Nephron progenitor cell (in vitro differentiated cells): ENCODE measurements around the gene RPS6KA4.

Experiments used
- DNase-seq: peaks from one replicate; pipeline ENCODE4 v3.0.0; 2021
- H3K27ac Mint-ChIP-seq: 2 replicates; pipeline ENCODE4 v1.8.0; 2021; ENCODE audit warnings: mild to moderate bottlenecking, moderate library complexity, mixed read lengths
- H3K27me3 Mint-ChIP-seq: 2 replicates; pipeline ENCODE4 v1.8.0; 2021; ENCODE audit warnings: mild to moderate bottlenecking, low read depth, mixed read lengths; ENCODE audit not compliant: poor library complexity
- H3K36me3 Mint-ChIP-seq: 2 replicates; pipeline ENCODE4 v1.8.0; 2021; ENCODE audit warnings: low read depth, mixed read lengths
- H3K4me1 Mint-ChIP-seq: 2 replicates; pipeline ENCODE4 v1.8.0; 2021; ENCODE audit warnings: mixed read lengths
- H3K4me3 Mint-ChIP-seq: 2 replicates; pipeline ENCODE4 v1.8.0; 2021; ENCODE audit warnings: mild to moderate bottlenecking, moderate library complexity, mixed read lengths
- H3K9me3 Mint-ChIP-seq: 2 replicates; pipeline ENCODE4 v1.8.0; 2021; ENCODE audit warnings: mild to moderate bottlenecking, moderate library complexity, mixed read lengths
- CTCF ChIP-seq: fragments of 200-600 bp; sonication (generic); IDR thresholded peaks from 2 replicates; pipeline ENCODE4 v1.5.0; 2021; ENCODE audit warnings: antibody characterized with exemption

RPS6KA4 gene

GRCh38 chr11:64372802-64373597 is 14.0 kb downstream of the RPS6KA4 start:
- Mint-ChIP-seq H3K4me1 (peaks cover 13% of the 10 kb centered on the region), H3K27me3 (peaks cover 8% of the 10 kb centered on the region), H3K4me3 (no peak overlapping the region), H3K9me3 (no peaks in the 10 kb centered on the region), H3K27ac (no peak overlapping the region), H3K36me3 (peaks cover 13% of the 10 kb centered on the region)
- TF ChIP-seq CTCF, result no peak
- no peak for DNase-seq

- Mint-ChIP-seq H3K36me3 (peaks cover 13% of the 10 kb centered on the region), H3K27ac (no peak overlapping the region), H3K4me3 (no peak overlapping the region), H3K27me3 (peaks cover 8% of the 10 kb centered on the region), H3K9me3 (no peaks in the 10 kb centered on the region), H3K4me1 (peaks cover 13% of the 10 kb centered on the region)
- no peak for DNase-seq
- TF ChIP-seq CTCF, result no peak
Measured at GRCh38 chr11:64373598-64373974, 14.6 kb downstream of the RPS6KA4 start.

GRCh38 chr11:64376071-64376470 is 17.1 kb downstream of the RPS6KA4 start:
- H3K27ac Mint-ChIP-seq, result no peak overlapping the region
- H3K4me3 Mint-ChIP-seq, result no peak overlapping the region
- peaks cover 8% of the 10 kb centered on the region for H3K27me3 Mint-ChIP-seq
- no peaks in the 10 kb centered on the region for H3K9me3 Mint-ChIP-seq
- TF ChIP-seq CTCF, result no peak
- DNase-seq, result no peak
- no peaks in the 10 kb centered on the region for H3K36me3 Mint-ChIP-seq
- peaks cover 13% of the 10 kb centered on the region for H3K4me1 Mint-ChIP-seq

- H3K27me3 Mint-ChIP-seq, result peaks cover 11% of the 10 kb centered on the region
- no peak for TF ChIP-seq CTCF
- DNase-seq, result no peak
- no peaks in the 10 kb centered on the region for H3K36me3 Mint-ChIP-seq
- H3K27ac Mint-ChIP-seq, result no peak overlapping the region
- H3K9me3 Mint-ChIP-seq, result no peaks in the 10 kb centered on the region
- H3K4me1 Mint-ChIP-seq, result peaks cover 8% of the 10 kb centered on the region
- no peak overlapping the region for H3K4me3 Mint-ChIP-seq
Measured at GRCh38 chr11:64378335-64378880, 19.4 kb downstream of the RPS6KA4 start.

- no peaks in the 10 kb centered on the region for H3K36me3 Mint-ChIP-seq
- no peak for DNase-seq
- H3K4me3 Mint-ChIP-seq, result no peak overlapping the region
- H3K27me3 Mint-ChIP-seq, result peaks cover 10% of the 10 kb centered on the region
- H3K9me3 Mint-ChIP-seq, result no peaks in the 10 kb centered on the region
- peaks cover 8% of the 10 kb centered on the region for H3K4me1 Mint-ChIP-seq
- H3K27ac Mint-ChIP-seq, result no peak overlapping the region
- no peak for TF ChIP-seq CTCF
Measured at GRCh38 chr11:64379160-64379559, 20.2 kb downstream of the RPS6KA4 start.
